HL-60 (cell line): ENCODE results near the gene TMC4.

Experiments used
- GABPA ChIP-seq: IDR thresholded peaks from 2 replicates; pipeline ENCODE4 v1.6.1; 2012; ENCODE audit warnings: low read depth
- POLR2AphosphoS5 ChIP-seq: IDR thresholded peaks from 2 replicates; pipeline ENCODE4 v1.6.1; 2012; ENCODE audit warnings: low read depth
- SPI1 ChIP-seq: IDR thresholded peaks from 2 replicates; pipeline ENCODE4 v1.6.1; 2012; ENCODE audit warnings: low read depth, mild to moderate bottlenecking, borderline replicate concordance
- TF ChIP-seq, protein P1 (sequence below): IDR thresholded peaks from one replicate; pipeline ENCODE4 v1.5.1; 2011; ENCODE audit warnings: low read length, control low read depth, inconsistent platforms; ENCODE audit not compliant: insufficient read depth
- TF ChIP-seq, protein P2 (sequence below): IDR thresholded peaks from 2 replicates; pipeline ENCODE4 v1.6.1; 2012; ENCODE audit warnings: low read depth; ENCODE audit not compliant: insufficient replicate concordance

DNA sequence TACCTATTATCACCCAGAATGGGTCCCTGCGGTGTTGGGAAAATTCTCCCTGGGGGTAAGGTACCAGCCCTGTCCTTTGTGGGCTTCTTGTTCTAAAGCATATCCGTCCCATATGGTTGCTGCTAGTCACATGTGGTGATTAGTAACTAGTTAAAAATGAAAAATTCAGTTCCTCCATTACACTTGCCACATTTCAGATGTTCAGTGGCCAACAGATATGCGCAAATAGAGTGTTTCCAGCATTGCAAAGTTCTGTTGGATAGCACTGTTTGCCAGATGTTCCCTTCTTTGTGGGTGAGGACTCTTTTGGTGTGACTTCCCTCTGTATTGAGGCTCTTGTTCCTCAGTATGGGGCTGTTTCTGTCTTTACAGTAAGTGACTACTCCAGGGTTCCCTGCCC is 31.6 kb downstream of the TMC4 start:
- TF ChIP-seq, protein P1, sequence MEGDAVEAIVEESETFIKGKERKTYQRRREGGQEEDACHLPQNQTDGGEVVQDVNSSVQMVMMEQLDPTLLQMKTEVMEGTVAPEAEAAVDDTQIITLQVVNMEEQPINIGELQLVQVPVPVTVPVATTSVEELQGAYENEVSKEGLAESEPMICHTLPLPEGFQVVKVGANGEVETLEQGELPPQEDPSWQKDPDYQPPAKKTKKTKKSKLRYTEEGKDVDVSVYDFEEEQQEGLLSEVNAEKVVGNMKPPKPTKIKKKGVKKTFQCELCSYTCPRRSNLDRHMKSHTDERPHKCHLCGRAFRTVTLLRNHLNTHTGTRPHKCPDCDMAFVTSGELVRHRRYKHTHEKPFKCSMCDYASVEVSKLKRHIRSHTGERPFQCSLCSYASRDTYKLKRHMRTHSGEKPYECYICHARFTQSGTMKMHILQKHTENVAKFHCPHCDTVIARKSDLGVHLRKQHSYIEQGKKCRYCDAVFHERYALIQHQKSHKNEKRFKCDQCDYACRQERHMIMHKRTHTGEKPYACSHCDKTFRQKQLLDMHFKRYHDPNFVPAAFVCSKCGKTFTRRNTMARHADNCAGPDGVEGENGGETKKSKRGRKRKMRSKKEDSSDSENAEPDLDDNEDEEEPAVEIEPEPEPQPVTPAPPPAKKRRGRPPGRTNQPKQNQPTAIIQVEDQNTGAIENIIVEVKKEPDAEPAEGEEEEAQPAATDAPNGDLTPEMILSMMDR = no peak
- TF ChIP-seq POLR2AphosphoS5 (no peak), GABPA (no peak), SPI1 (no peak)
- TF ChIP-seq, protein P2, sequence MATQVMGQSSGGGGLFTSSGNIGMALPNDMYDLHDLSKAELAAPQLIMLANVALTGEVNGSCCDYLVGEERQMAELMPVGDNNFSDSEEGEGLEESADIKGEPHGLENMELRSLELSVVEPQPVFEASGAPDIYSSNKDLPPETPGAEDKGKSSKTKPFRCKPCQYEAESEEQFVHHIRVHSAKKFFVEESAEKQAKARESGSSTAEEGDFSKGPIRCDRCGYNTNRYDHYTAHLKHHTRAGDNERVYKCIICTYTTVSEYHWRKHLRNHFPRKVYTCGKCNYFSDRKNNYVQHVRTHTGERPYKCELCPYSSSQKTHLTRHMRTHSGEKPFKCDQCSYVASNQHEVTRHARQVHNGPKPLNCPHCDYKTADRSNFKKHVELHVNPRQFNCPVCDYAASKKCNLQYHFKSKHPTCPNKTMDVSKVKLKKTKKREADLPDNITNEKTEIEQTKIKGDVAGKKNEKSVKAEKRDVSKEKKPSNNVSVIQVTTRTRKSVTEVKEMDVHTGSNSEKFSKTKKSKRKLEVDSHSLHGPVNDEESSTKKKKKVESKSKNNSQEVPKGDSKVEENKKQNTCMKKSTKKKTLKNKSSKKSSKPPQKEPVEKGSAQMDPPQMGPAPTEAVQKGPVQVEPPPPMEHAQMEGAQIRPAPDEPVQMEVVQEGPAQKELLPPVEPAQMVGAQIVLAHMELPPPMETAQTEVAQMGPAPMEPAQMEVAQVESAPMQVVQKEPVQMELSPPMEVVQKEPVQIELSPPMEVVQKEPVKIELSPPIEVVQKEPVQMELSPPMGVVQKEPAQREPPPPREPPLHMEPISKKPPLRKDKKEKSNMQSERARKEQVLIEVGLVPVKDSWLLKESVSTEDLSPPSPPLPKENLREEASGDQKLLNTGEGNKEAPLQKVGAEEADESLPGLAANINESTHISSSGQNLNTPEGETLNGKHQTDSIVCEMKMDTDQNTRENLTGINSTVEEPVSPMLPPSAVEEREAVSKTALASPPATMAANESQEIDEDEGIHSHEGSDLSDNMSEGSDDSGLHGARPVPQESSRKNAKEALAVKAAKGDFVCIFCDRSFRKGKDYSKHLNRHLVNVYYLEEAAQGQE = no peak
